GM19025 (cell line): ENCODE results near the gene SUGP1.

Experiments
- ATAC-seq: cut with Tn5 transposase; IDR thresholded peaks from one replicate; pipeline ENCODE4 v1.9.1; 2021; ENCODE audit warnings: mild to moderate bottlenecking, low read depth, moderate library complexity; ENCODE audit not compliant: unreplicated experiment

SUGP1 gene

DNA sequence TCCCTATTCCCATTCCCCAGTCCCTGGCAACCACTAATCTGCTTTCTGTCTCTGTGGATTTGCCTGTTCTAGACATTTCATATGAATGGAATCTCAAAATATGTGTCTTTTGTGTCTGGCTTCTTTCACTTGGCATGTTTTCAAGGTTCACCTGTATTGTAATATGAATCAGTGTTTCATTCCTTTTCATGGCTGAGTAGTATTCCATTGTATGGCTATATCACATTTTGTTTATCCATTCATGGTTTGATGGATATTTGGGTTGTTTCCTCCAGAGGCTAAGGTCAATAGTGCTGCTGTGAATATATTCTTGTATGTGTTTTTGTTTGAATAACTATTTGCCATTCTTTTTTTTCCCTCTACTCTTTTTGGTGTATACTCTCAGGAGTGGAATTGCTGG lies 84.1 kb downstream of the SUGP1 start:
- no peak for ATAC-seq

DNA sequence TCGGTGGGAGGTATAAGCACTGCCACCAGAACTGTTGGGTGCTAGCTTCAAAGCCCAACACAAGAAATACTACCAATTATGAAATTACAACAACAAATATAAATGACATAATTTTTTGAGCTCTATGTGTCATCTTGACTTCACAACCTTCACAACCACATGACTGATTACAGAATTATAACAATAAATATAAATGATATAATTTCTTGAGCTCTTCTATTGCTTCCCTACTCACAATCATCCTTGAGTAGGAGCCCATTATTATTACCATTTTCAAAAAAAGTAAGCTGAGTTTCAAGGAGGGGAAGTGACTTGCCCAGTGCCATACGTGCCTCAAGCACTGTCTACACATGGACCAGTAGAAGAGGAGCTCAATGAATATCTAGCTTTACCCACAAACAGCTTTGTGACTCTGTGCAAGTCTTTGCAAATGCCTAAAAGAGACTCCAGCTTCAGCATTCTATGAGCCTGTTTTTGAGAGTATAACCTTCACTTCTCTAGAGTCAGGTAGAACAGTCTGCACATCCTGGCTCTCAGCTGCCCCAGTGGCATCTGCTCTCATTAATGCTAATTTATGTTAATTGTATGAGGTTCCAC lies 86.0 kb downstream of the SUGP1 start:
- ATAC-seq: no peak

DNA sequence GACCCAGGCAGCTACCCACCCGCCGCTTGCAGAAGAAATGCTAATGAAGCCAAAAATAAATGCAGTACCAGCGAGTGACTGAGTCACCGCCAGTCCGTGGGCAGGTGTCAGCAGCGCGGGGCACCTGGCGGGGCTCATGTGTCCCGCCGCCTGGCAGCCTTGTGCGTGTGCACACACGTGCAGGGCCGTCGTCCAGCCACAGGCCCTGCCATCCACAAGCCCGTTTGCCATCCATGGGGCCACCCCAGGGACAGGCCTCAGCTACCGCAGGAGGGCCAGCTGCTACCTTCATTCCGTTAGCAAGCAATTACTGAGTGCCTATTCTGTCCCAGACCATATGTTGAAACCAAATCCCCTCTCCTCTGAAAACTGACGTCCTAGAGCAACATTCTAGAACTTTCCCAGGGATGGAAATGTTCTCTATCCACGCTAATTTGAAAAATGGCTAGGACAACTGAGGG lies 88.0 kb downstream of the SUGP1 start:
- ATAC-seq: no peak

DNA sequence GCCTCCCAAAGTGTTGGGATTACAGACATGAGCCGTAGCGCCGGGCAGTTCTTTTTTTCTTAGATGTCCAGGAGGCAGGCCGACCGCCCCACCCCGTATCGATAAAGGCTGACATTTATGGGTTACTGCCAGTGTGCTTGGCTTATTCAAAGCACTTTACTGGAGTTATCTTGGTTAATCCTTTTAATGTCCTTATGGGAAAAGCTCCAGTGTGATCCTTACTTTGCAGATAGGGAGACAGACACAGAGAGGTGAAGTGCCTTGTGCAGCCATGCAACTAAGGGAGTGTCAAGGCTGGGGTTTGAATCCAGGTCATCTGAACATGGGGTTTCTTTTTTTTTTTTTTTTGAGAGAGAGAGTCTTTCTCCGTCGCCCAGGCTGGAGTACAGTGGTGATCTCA lies 89.3 kb downstream of the SUGP1 start:
- ATAC-seq: no peak

DNA sequence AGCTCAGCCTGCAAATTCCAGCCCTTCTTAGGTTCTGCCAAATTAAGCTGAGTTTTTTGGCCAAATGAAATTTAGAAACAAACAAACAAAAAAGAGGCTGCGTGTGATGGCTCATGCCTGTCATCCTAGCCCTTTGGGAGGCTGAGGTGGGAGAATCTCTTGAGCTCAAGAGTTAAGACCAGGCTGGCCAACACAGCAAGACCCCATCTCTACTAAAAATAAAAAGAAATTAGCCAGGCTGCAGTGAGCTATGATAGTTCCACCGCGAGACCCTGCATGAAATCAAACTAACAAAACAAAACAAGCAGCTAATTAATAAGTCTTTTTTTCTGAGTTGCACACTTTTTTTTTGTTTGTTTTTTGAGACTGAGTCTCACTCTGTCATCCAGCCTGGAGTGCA lies 90.6 kb downstream of the SUGP1 start:
- no peak for ATAC-seq

DNA sequence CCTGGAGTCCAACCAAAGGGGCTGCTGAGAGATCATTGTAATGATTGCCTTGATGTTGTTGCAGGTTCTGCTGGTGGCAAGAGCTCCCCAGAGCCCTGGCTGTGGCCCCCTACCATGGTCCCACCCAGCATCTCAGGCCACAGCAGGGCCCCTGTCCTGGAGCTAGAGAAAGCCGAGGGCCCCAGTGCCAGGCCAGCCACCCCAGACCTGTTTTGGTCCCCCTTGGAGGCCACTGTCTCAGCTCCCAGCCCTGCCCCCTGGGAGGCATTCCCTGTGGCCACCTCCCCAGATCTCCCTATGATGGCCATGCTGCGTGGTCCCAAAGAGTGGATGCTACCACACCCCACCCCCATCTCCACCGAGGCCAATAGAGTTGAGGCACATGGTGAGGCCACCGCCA lies 93.1 kb downstream of the SUGP1 start:
- ATAC-seq: no peak

DNA sequence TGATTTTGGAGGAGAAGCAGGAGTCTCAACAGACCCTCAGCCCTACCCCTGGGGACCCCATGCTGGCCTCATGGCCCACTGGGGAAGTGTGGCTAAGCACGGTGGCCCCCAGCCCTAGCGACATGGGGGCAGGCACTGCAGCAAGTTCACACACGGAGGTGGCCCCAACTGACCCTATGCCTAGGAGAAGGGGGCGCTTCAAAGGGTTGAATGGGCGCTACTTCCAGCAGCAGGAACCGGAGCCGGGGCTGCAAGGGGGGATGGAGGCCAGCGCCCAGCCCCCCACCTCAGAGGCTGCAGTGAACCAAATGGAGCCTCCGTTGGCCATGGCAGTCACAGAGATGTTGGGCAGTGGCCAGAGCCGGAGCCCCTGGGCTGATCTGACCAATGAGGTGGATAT lies 93.6 kb downstream of the SUGP1 start:
- ATAC-seq: no peak

DNA sequence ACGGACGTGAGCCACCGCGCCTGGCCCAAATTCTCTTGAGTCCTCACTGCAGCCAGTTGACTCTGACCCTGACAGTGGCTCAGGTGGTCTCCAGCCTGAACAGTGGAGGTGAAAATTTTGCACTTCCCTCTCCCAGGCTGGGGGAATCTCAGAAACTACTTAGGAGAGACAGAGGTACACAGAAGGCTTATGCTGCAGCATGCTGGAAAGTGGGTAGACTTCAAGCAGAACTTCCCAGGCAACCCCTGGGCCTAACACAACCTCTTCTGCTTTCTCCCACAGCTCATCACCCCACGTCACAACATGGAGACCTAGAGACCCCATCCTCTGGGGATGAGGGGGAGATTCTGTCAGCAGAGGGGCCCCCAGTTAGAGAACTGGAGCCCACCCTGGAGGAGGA lies 94.1 kb downstream of the SUGP1 start:
- ATAC-seq: no peak
